ENCODE results near the gene RNF212. TPM values are rescaled to one million over a fixed set of nuclear protein-coding genes. Genes with fewer than 3 reads are reported as not detected.

RNF212 gene
- total RNA-seq, 4 donors from 2014 or later: 0.77 to 13.5 (median 5.2) TPM

DNA sequence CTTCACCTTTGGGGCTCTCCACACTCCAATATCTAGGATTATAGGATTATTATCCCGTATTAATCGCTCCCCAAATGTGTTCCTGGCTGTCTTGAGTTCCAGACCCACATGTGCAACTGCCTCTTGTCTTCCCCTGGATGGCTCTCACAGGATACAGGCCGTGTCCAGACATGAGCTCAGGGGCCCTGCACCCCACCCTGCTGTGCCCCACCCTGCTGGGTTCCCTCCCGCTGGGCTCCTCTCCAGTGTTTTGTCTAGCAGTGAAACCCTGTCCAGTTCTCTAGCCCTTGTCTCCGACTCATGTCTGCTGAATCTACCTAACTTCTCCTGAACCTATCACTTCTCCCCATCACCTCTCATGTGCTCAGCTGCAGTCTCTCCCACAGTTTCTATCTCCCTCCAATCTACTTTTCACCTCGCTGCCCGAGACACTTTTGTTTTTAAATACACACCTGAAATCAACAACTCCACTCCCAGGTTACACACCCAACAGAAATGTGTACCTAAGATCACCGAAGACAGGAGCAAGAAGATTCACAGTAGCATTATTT, 2.0 kb downstream of the RNF212 start:
- TF ChIP-seq, protein P1, sequence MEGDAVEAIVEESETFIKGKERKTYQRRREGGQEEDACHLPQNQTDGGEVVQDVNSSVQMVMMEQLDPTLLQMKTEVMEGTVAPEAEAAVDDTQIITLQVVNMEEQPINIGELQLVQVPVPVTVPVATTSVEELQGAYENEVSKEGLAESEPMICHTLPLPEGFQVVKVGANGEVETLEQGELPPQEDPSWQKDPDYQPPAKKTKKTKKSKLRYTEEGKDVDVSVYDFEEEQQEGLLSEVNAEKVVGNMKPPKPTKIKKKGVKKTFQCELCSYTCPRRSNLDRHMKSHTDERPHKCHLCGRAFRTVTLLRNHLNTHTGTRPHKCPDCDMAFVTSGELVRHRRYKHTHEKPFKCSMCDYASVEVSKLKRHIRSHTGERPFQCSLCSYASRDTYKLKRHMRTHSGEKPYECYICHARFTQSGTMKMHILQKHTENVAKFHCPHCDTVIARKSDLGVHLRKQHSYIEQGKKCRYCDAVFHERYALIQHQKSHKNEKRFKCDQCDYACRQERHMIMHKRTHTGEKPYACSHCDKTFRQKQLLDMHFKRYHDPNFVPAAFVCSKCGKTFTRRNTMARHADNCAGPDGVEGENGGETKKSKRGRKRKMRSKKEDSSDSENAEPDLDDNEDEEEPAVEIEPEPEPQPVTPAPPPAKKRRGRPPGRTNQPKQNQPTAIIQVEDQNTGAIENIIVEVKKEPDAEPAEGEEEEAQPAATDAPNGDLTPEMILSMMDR (IDR thresholded peaks at IDR 0.05): no peak
- no peak for TF ChIP-seq POLR2A (IDR thresholded peaks at IDR 0.05)
- no peak for DNase-seq
- Histone ChIP-seq H3K27ac (no peak overlapping the region), H3K4me1 (no peaks in the 10 kb centered on the region), H3K36me3 (no peaks in the 10 kb centered on the region), H3K4me3 (no peak overlapping the region), H3K27me3 (no peaks in the 10 kb centered on the region), H3K9me3 (no peaks in the 10 kb centered on the region)
- intact Hi-C loops (cut with DNase I; ENCODE audit: low total_unique reads): no loop called here

DNA sequence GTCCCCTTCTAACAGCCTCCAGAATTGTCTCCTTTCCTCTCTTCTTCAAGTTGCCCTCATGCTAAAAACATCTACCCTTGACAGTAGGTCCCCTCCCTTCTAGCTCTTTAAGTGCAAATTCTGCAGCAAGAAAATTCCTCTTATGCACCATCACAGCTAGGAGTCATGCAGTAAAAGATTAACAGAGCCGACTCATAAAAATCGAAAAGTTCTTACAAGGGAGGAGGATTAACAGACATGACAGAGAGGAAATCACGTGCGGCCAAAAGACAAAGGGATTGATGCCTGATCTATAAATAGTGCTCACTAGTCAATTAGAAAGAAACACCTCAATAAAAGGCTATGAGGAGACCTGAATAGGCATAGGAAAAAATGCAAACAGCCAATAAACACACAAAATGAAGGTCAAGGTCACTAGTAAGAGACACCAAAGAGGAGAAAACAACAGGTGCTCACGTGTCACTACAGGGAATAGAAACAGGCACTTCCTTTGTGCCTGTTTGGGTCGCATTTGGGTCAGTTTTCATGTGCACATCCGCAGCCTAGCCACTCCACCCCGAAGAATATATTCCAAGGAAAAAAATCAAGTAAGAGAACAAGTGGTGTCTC, 3.4 kb downstream of the RNF212 start:
- TF ChIP-seq, protein P1 (IDR thresholded peaks at IDR 0.05): no peak
- TF ChIP-seq POLR2A (IDR thresholded peaks at IDR 0.05): no peak
- H3K27me3 ChIP-seq: no peaks in the 10 kb centered on the region
- no peaks in the 10 kb centered on the region for H3K9me3 ChIP-seq
- no peak overlapping the region for H3K4me3 ChIP-seq
- no peaks in the 10 kb centered on the region for H3K36me3 ChIP-seq
- intact Hi-C loops (cut with DNase I; ENCODE audit: low total_unique reads): no loop called here
- no peak overlapping the region for H3K27ac ChIP-seq
- no peak for DNase-seq
- H3K4me1 ChIP-seq: no peaks in the 10 kb centered on the region

DNA sequence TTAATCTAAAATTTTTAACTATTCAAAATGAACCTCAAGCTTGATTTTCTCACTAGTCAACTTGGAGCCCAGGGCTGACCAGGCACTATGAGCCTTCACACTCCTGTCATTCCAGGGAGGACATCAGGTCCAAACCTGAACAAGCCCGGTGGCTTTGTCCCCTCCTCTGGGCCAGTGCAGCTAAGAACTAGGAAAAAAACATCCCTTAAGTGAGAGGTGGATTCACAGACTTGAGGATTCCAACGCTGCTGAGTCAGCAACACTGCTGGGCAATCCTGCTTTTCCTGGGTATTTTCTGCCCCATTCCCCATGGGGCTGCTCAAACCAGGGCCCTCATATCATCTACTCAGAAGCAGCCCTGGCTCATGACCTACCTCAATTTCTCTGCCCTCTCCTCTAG, 4.0 kb downstream of the RNF212 start:
- no peak for DNase-seq
- H3K36me3 ChIP-seq: no peaks in the 10 kb centered on the region
- no peaks in the 10 kb centered on the region for H3K4me1 ChIP-seq
- no peaks in the 10 kb centered on the region for H3K27me3 ChIP-seq
- no peaks in the 10 kb centered on the region for H3K9me3 ChIP-seq
- intact Hi-C loops (cut with DNase I; ENCODE audit: low total_unique reads): no loop called here
- no peak overlapping the region for H3K4me3 ChIP-seq
- H3K27ac ChIP-seq: no peak overlapping the region
- TF ChIP-seq POLR2A (IDR thresholded peaks at IDR 0.05): no peak
- TF ChIP-seq, protein P1 (IDR thresholded peaks at IDR 0.05): no peak

DNA sequence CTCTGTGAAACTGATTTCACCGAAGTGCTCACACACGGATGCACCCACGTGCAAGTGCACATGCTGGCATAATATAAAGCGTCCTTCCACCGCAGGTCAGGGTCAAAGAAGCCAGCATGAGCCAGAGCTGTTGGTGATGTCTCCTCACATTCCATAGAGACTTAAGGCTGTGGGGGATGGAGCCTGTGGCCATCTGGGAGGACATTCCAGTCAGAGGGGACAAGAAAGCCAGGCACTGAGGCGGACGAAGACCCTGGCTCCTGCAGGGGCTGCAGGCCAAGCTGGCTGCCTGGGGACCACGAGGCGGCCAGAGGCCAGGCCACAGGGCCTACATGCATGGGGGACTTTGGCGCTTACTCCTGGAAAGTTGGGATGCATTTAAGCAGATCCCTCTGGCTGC, 7.7 kb downstream of the RNF212 start:
- no peak overlapping the region for H3K27ac ChIP-seq
- H3K4me3 ChIP-seq: no peak overlapping the region
- no peaks in the 10 kb centered on the region for H3K27me3 ChIP-seq
- intact Hi-C loops (cut with DNase I; ENCODE audit: low total_unique reads): no loop called here
- TF ChIP-seq POLR2A (IDR thresholded peaks at IDR 0.05): no peak
- TF ChIP-seq, protein P1 (IDR thresholded peaks at IDR 0.05): no peak
- no peaks in the 10 kb centered on the region for H3K36me3 ChIP-seq
- no peak for DNase-seq
- no peaks in the 10 kb centered on the region for H3K9me3 ChIP-seq
- H3K4me1 ChIP-seq: no peaks in the 10 kb centered on the region

DNA sequence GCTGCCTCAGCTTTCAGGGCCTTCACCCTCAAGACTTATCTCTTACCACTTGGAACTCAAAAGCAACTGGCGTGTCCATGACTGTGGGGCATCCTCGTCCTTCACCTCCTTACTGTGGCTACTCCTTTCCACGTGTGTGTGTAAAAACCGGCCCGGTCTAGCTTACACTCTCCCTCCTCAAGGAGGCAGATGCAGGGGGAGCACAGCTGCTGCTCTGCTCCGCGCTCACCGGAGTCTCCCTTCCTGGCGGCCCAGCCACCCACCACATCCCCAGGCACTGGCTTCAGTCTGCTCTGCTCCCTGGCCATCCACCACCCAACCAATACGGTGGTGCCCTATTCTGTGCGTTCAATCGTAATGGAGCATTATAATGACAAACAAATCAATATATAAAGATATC, 8.3 kb downstream of the RNF212 start:
- Histone ChIP-seq H3K4me3 (no peak overlapping the region), H3K27me3 (no peaks in the 10 kb centered on the region), H3K9me3 (no peaks in the 10 kb centered on the region), H3K4me1 (no peaks in the 10 kb centered on the region), H3K36me3 (no peaks in the 10 kb centered on the region), H3K27ac (no peak overlapping the region)
- intact Hi-C loops (cut with DNase I; ENCODE audit: low total_unique reads): no loop called here
- TF ChIP-seq, protein P1 (IDR thresholded peaks at IDR 0.05): no peak
- no peak for TF ChIP-seq POLR2A (IDR thresholded peaks at IDR 0.05)
- no peak for DNase-seq

All from uterus (tissue), 4 donors.